ENCODE measurements around the gene LNX1. TPM values are rescaled to one million over a fixed set of nuclear protein-coding genes. Genes with fewer than 3 reads are reported as not detected.

LNX1 gene
- total and polyA plus RNA-seq, 7 donors = 2.3 to 7.9 (median 4.6) TPM

- no peak for DNase-seq
- Histone ChIP-seq H3K4me1 (peaks cover 0 to 7% (median 0%) of the 10 kb centered on the region in 4 donors), H3K9me3 (no peaks in the 10 kb centered on the region), H3K36me3 (no peaks in the 10 kb centered on the region), H3K27me3 (no peaks in the 10 kb centered on the region), H3K4me3 (no peak overlapping the region), H3K27ac (no peak overlapping the region)
- intact Hi-C loops (cut with DNase I) = no loop called here
- no peak for TF ChIP-seq CTCF (IDR thresholded peaks at IDR 0.05)
- TF ChIP-seq EP300 (IDR thresholded peaks at IDR 0.05) = no peak
- no peak for TF ChIP-seq POLR2A (IDR thresholded peaks at IDR 0.05)
- TF ChIP-seq POLR2AphosphoS5 (IDR thresholded peaks at IDR 0.05) = no peak
- WGBS, 2 donors = 35 to 77% methylated on average over 4 of the region's 4 CpGs
Measured at GRCh38 chr4:53582194-53582593, 9.1 kb downstream of the LNX1 start.

- Histone ChIP-seq H3K4me1 (peaks cover 0 to 8% (median 0%) of the 10 kb centered on the region in 4 donors), H3K4me3 (no peak overlapping the region), H3K9me3 (no peaks in the 10 kb centered on the region), H3K27ac (no peak overlapping the region), H3K27me3 (no peaks in the 10 kb centered on the region), H3K36me3 (no peaks in the 10 kb centered on the region)
- TF ChIP-seq POLR2AphosphoS5 (IDR thresholded peaks at IDR 0.05) (no peak), POLR2A (IDR thresholded peaks at IDR 0.05) (no peak), CTCF (IDR thresholded peaks at IDR 0.05) (no peak), EP300 (IDR thresholded peaks at IDR 0.05) (no peak)
- DNase-seq = no peak
- intact Hi-C loops (cut with DNase I) = no loop called here
- 87 to 93% methylated on average over 3 of the region's 3 CpGs for WGBS, 2 donors
Measured at GRCh38 chr4:53580274-53580673, 11.0 kb downstream of the LNX1 start.

GRCh38 chr4:53579826-53580225, 11.5 kb downstream of the LNX1 start:
- DNase-seq = no peak
- Histone ChIP-seq H3K4me3 (no peak overlapping the region), H3K27me3 (no peaks in the 10 kb centered on the region), H3K27ac (no peak overlapping the region), H3K9me3 (no peaks in the 10 kb centered on the region), H3K36me3 (no peaks in the 10 kb centered on the region), H3K4me1 (peaks cover 0 to 8% (median 0%) of the 10 kb centered on the region in 4 donors)
- WGBS, 2 donors = 89 to 93% methylated on average over 3 of the region's 3 CpGs
- no peak for TF ChIP-seq CTCF (IDR thresholded peaks at IDR 0.05)
- TF ChIP-seq POLR2A (IDR thresholded peaks at IDR 0.05) = no peak
- no peak for TF ChIP-seq POLR2AphosphoS5 (IDR thresholded peaks at IDR 0.05)
- no peak for TF ChIP-seq EP300 (IDR thresholded peaks at IDR 0.05)
- intact Hi-C loops (cut with DNase I) = no loop called here

- WGBS, 2 donors = 3 to 37% methylated on average over 2 of the region's 2 CpGs
- peaks cover 0 to 8% (median 0%) of the 10 kb centered on the region in 4 donors for H3K4me1 ChIP-seq
- H3K4me3 ChIP-seq = no peak overlapping the region
- no peak overlapping the region for H3K27ac ChIP-seq
- DNase-seq = no peak
- H3K9me3 ChIP-seq = no peaks in the 10 kb centered on the region
- H3K27me3 ChIP-seq = no peaks in the 10 kb centered on the region
- intact Hi-C loops (cut with DNase I) = no loop called here
- no peak for TF ChIP-seq POLR2A (IDR thresholded peaks at IDR 0.05)
- no peak for TF ChIP-seq CTCF (IDR thresholded peaks at IDR 0.05)
- no peak for TF ChIP-seq POLR2AphosphoS5 (IDR thresholded peaks at IDR 0.05)
- no peak for TF ChIP-seq EP300 (IDR thresholded peaks at IDR 0.05)
- no peaks in the 10 kb centered on the region for H3K36me3 ChIP-seq
Measured at GRCh38 chr4:53576676-53577372, 14.5 kb downstream of the LNX1 start.

All from sigmoid colon (tissue), 7 donors.